K562 (cell line): ENCODE measurements around the gene ESR2. TPM values are rescaled to one million over a fixed set of nuclear protein-coding genes. Genes with fewer than 3 reads are reported as not detected.

Experiments
- BACH1 ChIP-seq: fragments of 200-800 bp; sonication (Bioruptor generic); IDR thresholded peaks from 2 replicates; pipeline ENCODE4 v1.6.1; 2016; ENCODE audit warnings: missing genetic modification characterization, missing compliant biosample characterization
- BMI1 ChIP-seq: fragments of 150-350 bp; IDR thresholded peaks from 2 replicates; pipeline ENCODE4 v1.6.1; 2014; ENCODE audit warnings: low read length
- BRD4 ChIP-seq: fragments of 200-600 bp; sonication (generic); IDR thresholded peaks from 2 replicates; pipeline ENCODE4 v1.6.1; 2017; ENCODE audit warnings: inconsistent platforms
- CBFA2T2 ChIP-seq: fragments of 450-650 bp; conservative IDR thresholded peaks from 2 replicates; pipeline ENCODE4 v1.6.1; 2017; ENCODE audit warnings: mild to moderate bottlenecking
- FOSL1 ChIP-seq: fragments of 200-800 bp; sonication (Bioruptor generic); conservative IDR thresholded peaks from 2 replicates; pipeline ENCODE4 v1.6.1; 2016; ENCODE audit warnings: missing genetic modification characterization, missing compliant biosample characterization
- GTF2F1 ChIP-seq: IDR thresholded peaks from 2 replicates; pipeline ENCODE4 v1.6.1; 2011; ENCODE audit warnings: low read depth, low read length, improper control_type of control experiment
- HCFC1 ChIP-seq: IDR thresholded peaks from 2 replicates; pipeline ENCODE4 v1.6.1; 2012; ENCODE audit warnings: low read depth, low read length, improper control_type of control experiment
- HDGF ChIP-seq: fragments of 450-650 bp; IDR thresholded peaks from 2 replicates; pipeline ENCODE4 v1.6.1; 2016
- HNRNPLL ChIP-seq: fragments of 200-400 bp; formaldehyde crosslinking; IDR thresholded peaks from 2 replicates; pipeline ENCODE4 v1.6.1; 2017; ENCODE audit warnings: low read length, low read depth, mild to moderate bottlenecking; ENCODE audit not compliant: poor library complexity, severe bottlenecking
- KLF10 ChIP-seq: fragments of 250-450 bp; sonication (Bioruptor Pico); IDR thresholded peaks from 2 replicates; pipeline ENCODE4 v1.6.1; 2021; ENCODE audit warnings: matching md5 sums
- NCOA2 ChIP-seq, 2 experiments: fragments of 450-650 bp; IDR thresholded peaks; 2 replicates each; pipeline ENCODE4 v1.6.1; 2018; ENCODE audit warnings: mild to moderate bottlenecking in 2 of 2, moderate library complexity in 1 of 2; ENCODE audit not compliant: partially characterized antibody in 2 of 2
- NEUROD1 ChIP-seq: fragments of 150-350 bp; IDR thresholded peaks from 2 replicates; pipeline ENCODE4 v1.6.1; 2014; ENCODE audit warnings: borderline replicate concordance, low read length, low read depth; ENCODE audit not compliant: partially characterized antibody
- PHTF2 ChIP-seq: fragments of 250-450 bp; sonication (Bioruptor Pico); IDR thresholded peaks from 2 replicates; pipeline ENCODE4 v1.5.0; 2021; ENCODE audit warnings: mild to moderate bottlenecking
- POLR3A ChIP-seq: IDR thresholded peaks from 2 replicates; pipeline ENCODE4 v1.6.1; 2011; ENCODE audit warnings: borderline replicate concordance, mild to moderate bottlenecking, moderate library complexity; ENCODE audit not compliant: insufficient read length, insufficient read depth; ENCODE audit errors: extremely low read depth
- PTRF ChIP-seq: fragments of 450-650 bp; IDR thresholded peaks from 2 replicates; pipeline ENCODE4 v1.6.1; 2016; ENCODE audit warnings: mild to moderate bottlenecking, missing genetic modification characterization, missing compliant biosample characterization
- TBP ChIP-seq: optimal IDR thresholded peaks from 2 replicates; pipeline ENCODE3; 2011; ENCODE audit warnings: low read depth, low read length, improper control_type of control experiment
- TEAD4 ChIP-seq, 2 experiments: sonication (generic) in 1 of 2; formaldehyde crosslinking in 1 of 2; IDR thresholded peaks; 2 replicates each; pipeline versions ENCODE4 v1.6.1 to v1.8.0; 2012 to 2022; ENCODE audit warnings: borderline replicate concordance in 1 of 2, inconsistent platforms in 1 of 2, low read length in 1 of 2, mild to moderate bottlenecking in 1 of 2, missing genetic modification reagents in 1 of 2
- ZNF24 ChIP-seq: fragments of 450-650 bp; IDR thresholded peaks from 2 replicates; pipeline ENCODE4 v1.6.1; 2016
- ZNF551 ChIP-seq: fragments of 250-450 bp; sonication (Bioruptor Pico); IDR thresholded peaks from 2 replicates; pipeline ENCODE4 v1.5.0; 2021; ENCODE audit warnings: mild to moderate bottlenecking, moderate library complexity
- ZNF644 ChIP-seq: fragments of 200-800 bp; sonication (Bioruptor generic); IDR thresholded peaks from 2 replicates; pipeline ENCODE4 v1.6.1; 2016; ENCODE audit warnings: low read depth, missing genetic modification characterization, missing compliant biosample characterization
- ZNF79 ChIP-seq: fragments of 250-450 bp; sonication (Bioruptor Pico); IDR thresholded peaks from 2 replicates; pipeline ENCODE4 v1.4.0; 2020; ENCODE audit warnings: low read depth, mild to moderate bottlenecking, moderate library complexity
- polyA plus RNA-seq, 8 experiments: library from polyadenylated mRNA; depleted of rRNA in 4 of 8; stranded (reverse) in 5 of 8; unstranded in 3 of 8; fragments of >200 nt; fragmentation: Nextera tagmentation in 2 of 8; fragmentation: Illumina TruSeq in 1 of 8; extraction: Ambion mirVana in 2 of 8; extraction: Trizol in 1 of 8; gene quantifications; 2 replicates each; pipeline versions ENCODE4 v1.2.1 to v1.2.3, GENCODE V29; 2011 to 2014; ENCODE audit warnings: inconsistent platforms in 1 of 8, missing spikeins in 1 of 8
- total RNA-seq, 7 experiments: library from RNA; depleted of rRNA in 6 of 7; stranded (reverse); fragments of >200 nt in 6 of 7; fragmentation: Illumina TruSeq in 2 of 7; extraction: Trizol in 2 of 7; gene quantifications; 2 replicates each; pipeline versions ENCODE4 v1.2.1 to v1.2.3, GENCODE V29; 2011 to 2021; ENCODE audit warnings: low replicate concordance in 1 of 7
- TF ChIP-seq, protein P1 (sequence below): IDR thresholded peaks from 2 replicates; pipeline ENCODE4 v1.6.1; 2016; ENCODE audit warnings: missing genetic modification characterization, missing compliant biosample characterization
- TF ChIP-seq, protein P2 (sequence below): fragments of 250-450 bp; sonication (Bioruptor Pico); IDR thresholded peaks from 2 replicates; pipeline ENCODE4 v1.5.0; 2020; ENCODE audit warnings: mild to moderate bottlenecking, borderline replicate concordance
- TF ChIP-seq, protein P3 (sequence below), 3 experiments: IDR thresholded peaks in 2 of 3; conservative IDR thresholded peaks in 1 of 3; 2 replicates each; pipeline ENCODE4 v1.5.1; 2011 to 2012; ENCODE audit warnings: low read length in 3 of 3, mild to moderate bottlenecking in 3 of 3, control low read depth in 2 of 3, improper control_type of control experiment in 1 of 3, inconsistent platforms in 1 of 3, low read depth in 1 of 3, mixed read lengths in 1 of 3, moderate library complexity in 1 of 3; ENCODE audit not compliant: insufficient read depth in 2 of 3

ESR2 gene
- total and polyA plus RNA-seq, 9 of the 15 experiments (the other 6 are each of a cell fraction or from before 2014, with no cell fraction given) = 0.07 to 3.8 (median 2.0) TPM

DNA sequence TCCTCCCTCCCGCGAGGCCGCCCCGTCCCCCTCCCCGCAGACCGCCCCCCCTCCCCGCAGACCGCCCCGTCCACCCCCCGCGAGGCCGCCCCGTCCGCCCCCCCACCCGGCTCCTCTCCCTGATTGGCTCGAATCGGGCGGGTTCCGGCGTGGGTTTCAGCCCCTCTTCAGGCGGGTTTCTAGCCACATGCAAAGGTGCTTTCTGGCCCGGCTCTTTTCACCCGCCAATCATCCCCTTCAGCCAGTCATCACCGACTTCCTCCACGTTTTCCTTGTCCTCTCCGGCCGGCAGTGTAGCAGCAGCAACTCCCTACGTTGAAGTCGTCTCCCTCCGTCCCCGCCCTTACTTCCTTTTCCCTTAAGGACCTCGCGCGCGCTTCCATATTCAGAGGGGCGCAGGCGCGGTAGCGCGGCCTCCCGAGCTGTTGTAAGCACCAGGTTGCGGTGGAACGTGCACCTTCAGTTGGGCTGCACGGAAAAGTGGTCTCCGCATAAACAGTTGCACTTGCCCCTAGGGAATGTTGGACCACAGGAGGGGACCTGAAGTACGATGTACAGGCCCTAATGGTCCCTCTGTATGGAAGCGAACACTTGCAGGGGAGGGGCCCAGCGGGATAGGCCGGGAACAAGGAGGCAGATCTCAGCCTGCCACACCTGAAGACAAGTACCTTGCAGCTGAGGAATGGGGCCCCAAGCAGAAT, 44.6 kb upstream of the ESR2 start (continued):
- TF ChIP-seq FOSL1 (tag) (no peak), TEAD4 (IDR thresholded peaks at IDR 0.05; ENCODE audit: low read length) (no peak), TEAD4 (CRISPR knock-in tag; IDR thresholded peaks at IDR 0.05; ENCODE audit: borderline replicate concordance) (no peak), CBFA2T2 (no peak), ZNF79 (CRISPR knock-in tag) (no peak), BACH1 (no peak), TBP (peak; percentile 46), KLF10 (CRISPR knock-in tag) (no peak), HNRNPLL (peak; percentile 86), POLR3A (no peak), BRD4 (no peak), BMI1 (no peak), HCFC1 (peak; percentile 52), NCOA2 (IDR thresholded peaks at IDR 0.05; ENCODE audit: partially characterized antibody in 2 of 2) (no peak), ZNF551 (CRISPR knock-in tag) (no peak), PHTF2 (CRISPR knock-in tag) (no peak), ZNF24 (0 out of 2 replicates have a peak, but pooled peaks have one; percentile 10), PTRF (tag) (no peak), HDGF (no peak), ZNF644 (tag) (no peak), NEUROD1 (no peak), GTF2F1 (0 out of 2 replicates have a peak, but pooled peaks have one; percentile 15)
- TF ChIP-seq, protein P1, sequence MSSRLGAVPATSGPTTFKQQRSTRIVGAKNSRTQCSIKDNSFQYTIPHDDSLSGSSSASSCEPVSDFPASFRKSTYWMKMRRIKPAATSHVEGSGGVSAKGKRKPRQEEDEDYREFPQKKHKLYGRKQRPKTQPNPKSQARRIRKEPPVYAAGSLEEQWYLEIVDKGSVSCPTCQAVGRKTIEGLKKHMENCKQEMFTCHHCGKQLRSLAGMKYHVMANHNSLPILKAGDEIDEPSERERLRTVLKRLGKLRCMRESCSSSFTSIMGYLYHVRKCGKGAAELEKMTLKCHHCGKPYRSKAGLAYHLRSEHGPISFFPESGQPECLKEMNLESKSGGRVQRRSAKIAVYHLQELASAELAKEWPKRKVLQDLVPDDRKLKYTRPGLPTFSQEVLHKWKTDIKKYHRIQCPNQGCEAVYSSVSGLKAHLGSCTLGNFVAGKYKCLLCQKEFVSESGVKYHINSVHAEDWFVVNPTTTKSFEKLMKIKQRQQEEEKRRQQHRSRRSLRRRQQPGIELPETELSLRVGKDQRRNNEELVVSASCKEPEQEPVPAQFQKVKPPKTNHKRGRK (tag) = no peak
- TF ChIP-seq, protein P2, sequence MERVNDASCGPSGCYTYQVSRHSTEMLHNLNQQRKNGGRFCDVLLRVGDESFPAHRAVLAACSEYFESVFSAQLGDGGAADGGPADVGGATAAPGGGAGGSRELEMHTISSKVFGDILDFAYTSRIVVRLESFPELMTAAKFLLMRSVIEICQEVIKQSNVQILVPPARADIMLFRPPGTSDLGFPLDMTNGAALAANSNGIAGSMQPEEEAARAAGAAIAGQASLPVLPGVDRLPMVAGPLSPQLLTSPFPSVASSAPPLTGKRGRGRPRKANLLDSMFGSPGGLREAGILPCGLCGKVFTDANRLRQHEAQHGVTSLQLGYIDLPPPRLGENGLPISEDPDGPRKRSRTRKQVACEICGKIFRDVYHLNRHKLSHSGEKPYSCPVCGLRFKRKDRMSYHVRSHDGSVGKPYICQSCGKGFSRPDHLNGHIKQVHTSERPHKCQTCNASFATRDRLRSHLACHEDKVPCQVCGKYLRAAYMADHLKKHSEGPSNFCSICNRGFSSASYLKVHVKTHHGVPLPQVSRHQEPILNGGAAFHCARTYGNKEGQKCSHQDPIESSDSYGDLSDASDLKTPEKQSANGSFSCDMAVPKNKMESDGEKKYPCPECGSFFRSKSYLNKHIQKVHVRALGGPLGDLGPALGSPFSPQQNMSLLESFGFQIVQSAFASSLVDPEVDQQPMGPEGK = no peak
- TF ChIP-seq, protein P3, sequence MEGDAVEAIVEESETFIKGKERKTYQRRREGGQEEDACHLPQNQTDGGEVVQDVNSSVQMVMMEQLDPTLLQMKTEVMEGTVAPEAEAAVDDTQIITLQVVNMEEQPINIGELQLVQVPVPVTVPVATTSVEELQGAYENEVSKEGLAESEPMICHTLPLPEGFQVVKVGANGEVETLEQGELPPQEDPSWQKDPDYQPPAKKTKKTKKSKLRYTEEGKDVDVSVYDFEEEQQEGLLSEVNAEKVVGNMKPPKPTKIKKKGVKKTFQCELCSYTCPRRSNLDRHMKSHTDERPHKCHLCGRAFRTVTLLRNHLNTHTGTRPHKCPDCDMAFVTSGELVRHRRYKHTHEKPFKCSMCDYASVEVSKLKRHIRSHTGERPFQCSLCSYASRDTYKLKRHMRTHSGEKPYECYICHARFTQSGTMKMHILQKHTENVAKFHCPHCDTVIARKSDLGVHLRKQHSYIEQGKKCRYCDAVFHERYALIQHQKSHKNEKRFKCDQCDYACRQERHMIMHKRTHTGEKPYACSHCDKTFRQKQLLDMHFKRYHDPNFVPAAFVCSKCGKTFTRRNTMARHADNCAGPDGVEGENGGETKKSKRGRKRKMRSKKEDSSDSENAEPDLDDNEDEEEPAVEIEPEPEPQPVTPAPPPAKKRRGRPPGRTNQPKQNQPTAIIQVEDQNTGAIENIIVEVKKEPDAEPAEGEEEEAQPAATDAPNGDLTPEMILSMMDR (IDR thresholded peaks at IDR 0.05 in 2 of 3, conservative IDR thresholded peaks at IDR 0.05 in 1 of 3; ENCODE audit: insufficient read depth in 2 of 3, low read depth in 1 of 3, low read length in 3 of 3) = no peak
